ENCODE data around the gene OR11H7.
"Not testable (repeated sequence)": the region's sequence is repeated elsewhere in the genome, so short reads cannot be mapped to it uniquely, and the experiment has no call there.

Gene OR11H7

DNA sequence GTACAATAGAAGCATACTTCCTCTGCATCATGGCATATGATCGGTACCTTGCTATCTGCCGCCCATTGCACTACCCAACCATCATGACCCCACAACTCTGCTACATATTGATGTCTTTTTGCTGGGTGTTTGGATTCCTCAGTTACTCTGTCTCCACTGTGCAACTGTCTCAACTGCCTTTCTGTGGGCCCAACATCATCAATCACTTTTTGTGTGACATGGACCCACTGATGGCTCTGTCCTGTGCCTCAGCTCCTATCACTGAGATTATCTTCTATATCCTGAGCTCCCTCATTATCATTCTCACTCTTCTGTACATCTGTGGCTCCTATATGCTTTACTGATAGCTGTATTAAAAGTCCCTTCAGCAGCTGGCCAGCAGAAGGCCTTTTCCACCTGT lies 19.2 kb upstream of the OR11H7 start:
- CTCF ChIA-PET = no interaction called here
- H3K4me3 ChIP-seq (ENCODE audit: low read depth, low read length) = no peak overlapping the region
- POLR2A ChIA-PET = no interaction called here
- TF ChIP-seq, protein P1, sequence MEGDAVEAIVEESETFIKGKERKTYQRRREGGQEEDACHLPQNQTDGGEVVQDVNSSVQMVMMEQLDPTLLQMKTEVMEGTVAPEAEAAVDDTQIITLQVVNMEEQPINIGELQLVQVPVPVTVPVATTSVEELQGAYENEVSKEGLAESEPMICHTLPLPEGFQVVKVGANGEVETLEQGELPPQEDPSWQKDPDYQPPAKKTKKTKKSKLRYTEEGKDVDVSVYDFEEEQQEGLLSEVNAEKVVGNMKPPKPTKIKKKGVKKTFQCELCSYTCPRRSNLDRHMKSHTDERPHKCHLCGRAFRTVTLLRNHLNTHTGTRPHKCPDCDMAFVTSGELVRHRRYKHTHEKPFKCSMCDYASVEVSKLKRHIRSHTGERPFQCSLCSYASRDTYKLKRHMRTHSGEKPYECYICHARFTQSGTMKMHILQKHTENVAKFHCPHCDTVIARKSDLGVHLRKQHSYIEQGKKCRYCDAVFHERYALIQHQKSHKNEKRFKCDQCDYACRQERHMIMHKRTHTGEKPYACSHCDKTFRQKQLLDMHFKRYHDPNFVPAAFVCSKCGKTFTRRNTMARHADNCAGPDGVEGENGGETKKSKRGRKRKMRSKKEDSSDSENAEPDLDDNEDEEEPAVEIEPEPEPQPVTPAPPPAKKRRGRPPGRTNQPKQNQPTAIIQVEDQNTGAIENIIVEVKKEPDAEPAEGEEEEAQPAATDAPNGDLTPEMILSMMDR (IDR thresholded peaks at IDR 0.05; ENCODE audit: insufficient read depth, low read length, missing control alignments) = no peak
- no peak for DNase-seq (ENCODE audit: low read depth, low spot score)

DNA sequence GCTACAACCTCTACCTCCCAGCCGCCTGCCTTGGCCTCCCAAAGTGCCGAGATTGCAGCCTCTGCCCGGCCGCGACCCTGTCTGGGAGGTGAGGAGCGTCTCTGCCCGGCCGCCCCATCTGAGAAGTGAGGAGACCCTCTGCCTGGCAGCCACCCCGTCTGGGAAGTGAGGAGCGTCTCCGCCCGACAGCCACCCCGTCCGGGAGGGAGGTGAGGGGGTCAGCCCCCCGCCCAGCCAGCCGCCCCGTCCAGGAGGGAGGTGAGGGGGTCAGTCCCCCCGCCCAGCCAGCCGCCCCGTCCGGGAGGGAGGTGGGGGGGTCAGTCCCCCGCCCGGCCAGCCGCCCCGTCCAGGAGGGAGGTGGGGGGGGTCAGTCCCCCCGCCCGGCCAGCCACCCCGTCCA lies 16.4 kb upstream of the OR11H7 start:
- H3K4me3 ChIP-seq (ENCODE audit: low read depth, low read length); CTCF ChIA-PET; DNase-seq (ENCODE audit: low read depth, low spot score); POLR2A ChIA-PET: not testable (repeated sequence)

GRCh38 chr14:20215196-20215595 lies 13.6 kb upstream of the OR11H7 start:
- DNase-seq (ENCODE audit: low read depth, low spot score) = no peak
- CTCF ChIA-PET = no interaction called here
- TF ChIP-seq, protein P1 (IDR thresholded peaks at IDR 0.05; ENCODE audit: insufficient read depth, low read length, missing control alignments) = no peak
- POLR2A ChIA-PET = no interaction called here
- no peak overlapping the region for H3K4me3 ChIP-seq (ENCODE audit: low read depth, low read length)

- TF ChIP-seq, protein P1 (IDR thresholded peaks at IDR 0.05; ENCODE audit: insufficient read depth, low read length, missing control alignments) = no peak
- ChIA-PET CTCF (no interaction called here), POLR2A (no interaction called here)
- no peak for DNase-seq (ENCODE audit: low read depth, low spot score)
- no peak overlapping the region for H3K4me3 ChIP-seq (ENCODE audit: low read depth, low read length)
These were observed 9.7 kb upstream of the OR11H7 start for GRCh38 chr14:20219033-20219432.

GRCh38 chr14:20223410-20223809 lies 5.4 kb upstream of the OR11H7 start, which contains the start of gene OR11H6:
OR11H6 (plus strand) TSS chr14:20223710; CDS start chr14:20223710, 0 bp downstream.
- ChIA-PET CTCF (no interaction called here), POLR2A (no interaction called here)
- no peak for DNase-seq (ENCODE audit: low read depth, low spot score)
- H3K4me3 ChIP-seq (ENCODE audit: low read depth, low read length) = no peak within 1 kb of the TSS
- TF ChIP-seq, protein P1 (IDR thresholded peaks at IDR 0.05; ENCODE audit: insufficient read depth, low read length, missing control alignments) = no peak

- CTCF ChIA-PET; POLR2A ChIA-PET; DNase-seq (ENCODE audit: low read depth, low spot score); H3K4me3 ChIP-seq (ENCODE audit: low read depth, low read length): not testable (repeated sequence)
These were observed 6.6 kb downstream of the OR11H7 start for GRCh38 chr14:20235415-20235814.

DNA sequence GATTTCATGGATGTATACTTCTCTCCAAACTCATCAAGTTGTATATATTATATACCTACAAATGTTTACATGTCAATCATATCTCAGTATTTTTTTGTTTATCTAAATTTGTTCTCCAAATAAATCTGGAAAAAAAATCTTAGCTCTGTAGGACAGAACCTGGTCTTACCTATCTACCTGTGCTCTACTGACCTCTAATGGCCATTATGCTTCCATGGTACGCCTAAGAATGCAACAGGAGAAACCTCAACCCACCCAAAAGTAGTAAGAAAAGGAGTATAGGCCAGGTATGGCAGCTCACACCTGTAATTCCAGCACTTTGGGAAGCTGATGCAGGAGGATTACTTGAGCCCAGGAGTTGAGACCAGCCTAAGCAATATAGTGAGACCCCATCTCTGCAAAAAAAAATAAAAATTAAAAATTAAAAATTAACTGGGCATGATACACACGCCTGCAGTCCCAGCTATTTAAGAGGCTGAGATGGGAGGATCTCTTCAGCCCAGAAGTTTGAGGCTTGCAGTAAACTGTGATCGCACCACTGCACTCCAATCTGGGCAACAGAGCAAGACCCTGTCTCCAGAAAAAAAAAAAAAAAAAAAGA lies 19.0 kb downstream of the OR11H7 start:
- DNase-seq (ENCODE audit: low read depth, low spot score) = no peak
- H3K4me3 ChIP-seq (ENCODE audit: low read depth, low read length) = no peak overlapping the region
- CTCF ChIA-PET = no interaction called here
- POLR2A ChIA-PET = no interaction called here
- TF ChIP-seq, protein P1 (IDR thresholded peaks at IDR 0.05; ENCODE audit: insufficient read depth, low read length, missing control alignments) = no peak
